NCI-H446 (cell line): ENCODE data around the gene NRBP1.
A peak's percentile ranks its signal among the peaks of the same experiment; 100 is the strongest.
"Not testable (repeated sequence)": the region's sequence is repeated elsewhere in the genome, so short reads cannot be mapped to it uniquely, and the experiment has no call there.

Experiments
- DNase-seq, 2 experiments: peaks; one replicate each; lab custom pipeline; 2025; lab: John Stamatoyannopoulos, UW

NRBP1 gene

GRCh38 chr2:27421660-27422250 is 6.7 kb upstream of the NRBP1 start:
- no peak for DNase-seq

DNA sequence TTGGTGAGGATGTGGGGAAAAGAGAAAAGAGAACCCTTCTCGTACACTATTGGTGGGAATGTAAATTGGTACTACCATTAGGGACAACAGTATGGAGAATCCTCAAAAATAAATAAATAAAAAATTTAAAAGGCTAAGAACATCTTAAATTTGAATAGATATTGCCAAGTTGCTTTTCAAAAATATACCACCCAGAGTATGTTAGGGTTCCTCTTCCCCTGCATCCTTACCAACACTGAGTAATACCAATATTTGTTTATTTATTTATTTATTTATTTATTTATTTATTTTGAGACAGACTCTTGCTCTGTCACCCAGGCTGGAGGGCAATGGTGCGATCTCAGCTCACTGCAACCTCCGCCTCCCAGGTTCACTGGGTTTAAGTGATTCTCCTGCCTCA is 5.5 kb upstream of the NRBP1 start:
- no peak for DNase-seq

- DNase-seq, result not testable (repeated sequence)
These were observed 3.4 kb upstream of the NRBP1 start for GRCh38 chr2:27425039-27425438.

DNA sequence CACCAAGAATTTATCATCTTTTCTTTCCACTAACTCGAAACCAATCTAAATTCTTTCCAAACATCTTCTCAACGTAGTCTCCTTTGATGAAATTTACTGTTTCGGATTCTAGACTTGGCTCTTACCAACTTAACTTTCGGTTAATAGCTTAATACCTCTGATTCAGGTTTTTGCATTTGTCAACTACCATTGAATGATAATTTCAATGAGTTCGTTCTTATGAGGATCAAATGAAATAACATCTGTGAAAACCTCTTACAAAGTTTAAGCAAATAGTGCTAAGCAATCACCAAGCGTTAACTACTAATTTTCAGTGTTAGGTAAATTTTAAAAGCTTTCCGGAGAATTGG is 593 bp upstream of the NRBP1 start:
- DNase-seq, result no peak

- DNase-seq, result peak in 1 of 2 experiments; percentile 77
These were observed 629 bp downstream of the NRBP1 start for GRCh38 chr2:27428978-27429541.

DNA sequence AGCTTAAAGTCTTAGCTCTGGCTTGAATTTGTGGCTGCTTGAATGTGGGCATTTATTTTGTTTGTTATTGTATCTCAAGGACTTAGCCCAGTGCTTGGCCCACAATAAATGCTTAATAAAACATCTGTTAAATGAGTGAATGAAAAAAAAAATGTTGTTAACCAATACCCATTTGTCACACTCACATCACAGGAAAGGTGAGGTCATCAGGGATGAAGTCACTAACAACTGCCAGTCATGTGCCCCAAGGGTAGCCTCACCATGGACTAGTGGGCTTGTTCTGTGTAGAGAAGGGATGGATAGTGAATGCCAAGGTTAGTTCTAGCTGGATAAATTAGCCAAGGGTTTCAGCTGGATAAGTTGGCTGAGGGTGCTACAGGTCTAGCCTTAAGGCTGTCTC is 3.0 kb downstream of the NRBP1 start:
- no peak for DNase-seq

GRCh38 chr2:27435628-27436027 is 7.2 kb downstream of the NRBP1 start:
- DNase-seq, result no peak

DNA sequence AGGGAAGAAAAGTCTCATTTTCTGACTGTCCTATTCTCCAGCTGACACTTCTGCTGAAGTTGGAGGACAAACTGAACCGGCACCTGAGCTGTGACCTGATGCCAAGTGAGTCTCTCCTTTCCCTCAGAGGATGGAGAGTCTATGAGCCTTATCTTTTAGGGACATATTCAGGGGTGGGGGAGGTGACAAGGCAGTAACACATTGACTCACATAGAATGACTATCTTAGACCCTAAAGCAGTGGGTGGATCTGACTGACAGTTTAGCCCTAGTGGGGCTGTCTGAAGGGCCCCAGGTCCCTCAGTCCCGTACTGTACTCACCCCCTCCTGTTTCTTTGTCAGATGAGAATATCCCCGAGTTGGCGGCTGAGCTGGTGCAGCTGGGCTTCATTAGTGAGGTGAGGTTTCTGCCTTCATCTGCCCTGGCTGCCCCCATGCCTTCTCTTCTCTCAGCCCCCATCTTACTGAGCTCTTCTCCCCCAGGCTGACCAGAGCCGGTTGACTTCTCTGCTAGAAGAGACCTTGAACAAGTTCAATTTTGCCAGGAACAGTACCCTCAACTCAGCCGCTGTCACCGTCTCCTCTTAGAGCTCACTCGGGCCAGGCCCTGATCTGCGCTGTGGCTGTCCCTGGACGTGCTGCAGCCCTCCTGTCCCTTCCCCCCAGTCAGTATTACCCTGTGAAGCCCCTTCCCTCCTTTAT is 12.9 kb downstream of the NRBP1 start:
- no peak for DNase-seq

DNA sequence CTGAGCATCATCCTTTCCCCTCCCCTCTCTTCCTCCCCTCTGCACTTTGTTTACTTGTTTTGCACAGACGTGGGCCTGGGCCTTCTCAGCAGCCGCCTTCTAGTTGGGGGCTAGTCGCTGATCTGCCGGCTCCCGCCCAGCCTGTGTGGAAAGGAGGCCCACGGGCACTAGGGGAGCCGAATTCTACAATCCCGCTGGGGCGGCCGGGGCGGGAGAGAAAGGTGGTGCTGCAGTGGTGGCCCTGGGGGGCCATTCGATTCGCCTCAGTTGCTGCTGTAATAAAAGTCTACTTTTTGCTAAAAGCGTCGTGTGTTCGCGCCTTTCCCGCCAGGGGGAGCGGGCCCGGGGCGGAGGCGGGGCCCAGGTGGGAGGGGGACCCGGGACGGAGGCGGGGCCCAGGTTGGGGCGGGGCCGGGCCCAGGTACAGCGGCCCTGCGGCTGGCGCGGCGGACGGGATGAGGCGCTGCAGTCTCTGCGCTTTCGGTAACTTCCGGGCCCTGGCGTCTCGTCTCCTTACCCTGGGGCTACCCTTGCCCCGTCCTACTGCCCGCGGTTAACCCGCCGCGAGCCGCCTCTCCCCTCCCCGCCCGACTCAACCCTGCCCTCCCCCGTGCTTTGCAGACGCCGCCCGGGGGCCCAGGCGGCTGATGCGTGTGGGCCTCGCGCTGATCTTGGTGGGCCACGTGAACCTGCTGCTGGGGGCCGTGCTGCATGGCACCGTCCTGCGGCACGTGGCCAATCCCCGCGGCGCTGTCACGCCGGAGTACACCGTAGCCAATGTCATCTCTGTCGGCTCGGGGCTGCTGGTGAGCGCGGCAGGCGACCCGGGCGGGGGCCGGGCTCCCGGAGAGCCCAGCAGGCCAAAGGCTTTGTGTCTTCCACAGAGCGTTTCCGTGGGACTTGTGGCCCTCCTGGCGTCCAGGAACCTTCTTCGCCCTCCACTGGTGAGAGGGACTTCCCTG is 13.8 kb downstream of the NRBP1 start, which contains the start of gene KRTCAP3:
KRTCAP3 (plus strand) TSS at position 424 of the 962 bp plus-strand sequence; CDS start at position 456, 32 bp downstream.
- no peak for DNase-seq

GRCh38 chr2:27442920-27443282 is 14.5 kb downstream of the NRBP1 start:
- DNase-seq, result no peak

DNA sequence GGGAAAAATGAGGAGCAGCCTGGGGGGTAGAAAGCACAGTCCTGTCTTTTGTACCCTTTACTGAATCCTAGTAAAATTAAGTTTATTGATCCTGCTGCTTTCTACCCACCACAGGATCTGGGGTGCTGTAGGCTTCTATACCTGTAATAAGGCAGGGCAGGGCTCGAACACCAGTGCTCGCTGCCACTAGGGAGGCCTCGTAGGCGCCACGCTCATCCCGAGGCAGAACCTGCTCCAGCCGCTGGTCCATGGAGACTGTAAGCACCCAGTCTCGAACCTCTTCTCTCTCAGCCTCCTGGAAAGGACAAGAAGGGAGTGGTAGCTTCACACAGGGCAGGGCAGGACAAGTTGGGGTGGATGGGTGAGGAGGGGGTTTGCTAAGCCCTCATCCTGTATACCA is 16.7 kb downstream of the NRBP1 start:
- DNase-seq, result no peak

- DNase-seq, result no peak
These were observed 17.2 kb downstream of the NRBP1 start for GRCh38 chr2:27445615-27446014.

DNA sequence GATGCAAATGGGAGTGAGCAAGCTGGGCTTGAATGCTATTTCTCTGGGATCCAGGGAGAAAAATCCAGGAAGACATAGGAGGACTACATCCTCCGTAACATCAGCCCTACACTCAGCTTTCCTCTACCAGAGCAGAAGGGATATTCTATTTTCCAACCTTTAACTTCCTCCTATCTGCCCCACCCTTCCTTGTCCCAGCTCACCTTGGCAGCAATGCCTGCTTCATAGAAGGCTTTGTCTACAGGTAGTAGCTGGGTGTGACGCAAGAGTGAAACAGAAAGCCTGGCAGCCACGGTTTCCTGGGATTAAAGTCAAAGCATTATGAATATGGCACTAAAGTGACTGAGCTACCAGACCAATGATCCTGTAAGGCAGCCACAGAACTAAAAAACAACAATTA is 17.6 kb downstream of the NRBP1 start:
- no peak for DNase-seq

- no peak for DNase-seq
These were observed 19.9 kb downstream of the NRBP1 start for GRCh38 chr2:27448381-27448780.

GRCh38 chr2:27451095-27451494 is 22.7 kb downstream of the NRBP1 start:
- DNase-seq, result no peak

GRCh38 chr2:27453968-27454367 is 25.5 kb downstream of the NRBP1 start:
- no peak for DNase-seq

DNA sequence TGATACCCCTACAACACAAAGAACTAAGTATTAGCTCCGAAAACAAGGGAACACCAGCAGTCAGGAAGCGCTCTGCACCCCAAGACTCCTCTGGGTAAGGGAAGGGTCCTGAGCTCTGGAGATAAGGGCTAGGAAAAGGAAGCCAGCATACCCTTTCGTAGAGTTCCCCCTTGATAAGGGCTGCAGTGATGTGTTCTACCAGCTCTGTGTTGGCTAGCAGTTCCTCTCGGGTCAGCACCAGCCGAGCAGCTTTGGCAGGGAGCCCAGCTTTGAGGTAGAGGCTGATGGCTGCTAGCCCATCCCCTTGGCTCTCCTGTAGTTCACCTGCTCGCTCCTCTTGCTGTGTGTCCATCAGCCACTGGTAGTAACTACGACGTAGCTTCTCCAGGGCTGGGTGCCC is 32.7 kb downstream of the NRBP1 start:
- DNase-seq, result no peak

GRCh38 chr2:27464443-27464842 is 36.0 kb downstream of the NRBP1 start:
- DNase-seq, result no peak

GRCh38 chr2:27471961-27472360 is 43.5 kb downstream of the NRBP1 start:
- DNase-seq, result no peak

GRCh38 chr2:27485496-27485895 is 57.1 kb downstream of the NRBP1 start:
- no peak for DNase-seq

DNA sequence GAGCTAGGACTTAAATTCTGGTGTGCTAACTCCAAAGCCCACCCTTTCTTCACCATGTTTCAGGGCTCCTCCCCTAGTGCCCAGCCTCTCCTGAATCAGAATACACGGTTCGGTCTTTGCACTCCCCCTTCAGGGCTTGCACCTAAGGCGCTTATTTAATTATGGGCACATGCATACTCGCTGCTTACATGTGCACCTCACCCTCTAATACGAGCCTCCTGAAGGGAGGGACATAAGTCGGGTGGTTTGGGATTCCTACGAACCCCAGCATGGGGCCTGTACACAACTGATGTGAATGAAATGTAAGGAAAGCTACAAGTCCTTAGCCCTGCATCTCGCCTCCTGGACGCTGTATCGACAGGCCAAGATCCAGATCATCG is 60.7 kb downstream of the NRBP1 start:
- DNase-seq, result peak in 1 of 2 experiments; percentile 41
